ENCODE measurements around the gene C5orf15.

- TF ChIP-seq CTCF (IDR thresholded peaks at IDR 0.05; ENCODE audit: low read length) (no peak), EZH2 (IDR thresholded peaks at IDR 0.05; ENCODE audit: borderline replicate concordance, low read length) (no peak)
Measured at GRCh38 chr5:133983674-133984073, 15.2 kb upstream of the C5orf15 start.

Measured in OCI-LY1 (cell line).